Testis (tissue), 3 donors: ENCODE results near the gene UBXN6. TPM values are rescaled to one million over a fixed set of nuclear protein-coding genes. Genes with fewer than 3 reads are reported as not detected.

Experiments used
- DNase-seq: peaks from one replicate; pipeline ENCODE4 v3.0.0-alpha.2; 2019
- H3K27ac ChIP-seq, 2 donors: fragments of 200-600 bp; sonication (generic); one replicate each; pipeline ENCODE4 v1.5.1; 2019
- H3K27me3 ChIP-seq: fragments of 200-600 bp; sonication (generic); one replicate; pipeline ENCODE4 v1.5.1; 2019
- H3K36me3 ChIP-seq: fragments of 200-600 bp; sonication (generic); one replicate; pipeline ENCODE4 v1.5.1; 2017; ENCODE audit warnings: low read depth; ENCODE audit errors: missing control alignments
- H3K4me1 ChIP-seq: fragments of 200-600 bp; sonication (generic); one replicate; pipeline ENCODE4 v1.5.1; 2019
- H3K4me3 ChIP-seq, 2 donors: fragments of 200-600 bp; sonication (generic); one replicate each; pipeline ENCODE4 v1.5.1; 2017 to 2019
- H3K9me3 ChIP-seq: fragments of 200-600 bp; sonication (generic); one replicate; pipeline ENCODE4 v1.5.1; 2017
- POLR2A ChIP-seq: fragments of 450-650 bp; IDR thresholded peaks from one replicate; pipeline ENCODE4 v1.6.1; 2017; ENCODE audit warnings: antibody characterized with exemption, mild to moderate bottlenecking, moderate library complexity
- WGBS, 2 donors: methylation state at CpG; one replicate each; pipeline ENCODE4 v1.1.5; 2018; 5-methylcytosine and 5-hydroxymethylcytosine counted together
- intact Hi-C: fragments of 100-400 bp; cut with DNase I; formaldehyde crosslinking; loops from one replicate; pipeline ENCODE4 v1.15.1; 2023; ENCODE audit warnings: low total_unique reads
- polyA plus RNA-seq: library from polyadenylated mRNA; stranded (reverse); fragments of 350-450 nt; fragmentation: Illumina TruSeq; extraction: RNeasy Lipid Tissue Mini Kit (QIAGEN cat#74804); gene quantifications from one replicate; pipeline ENCODE4 v1.2.3, GENCODE V29; 2014; ENCODE audit warnings: low read depth, low replicate concordance; ENCODE audit not compliant: insufficient read depth
- total RNA-seq, 2 donors: library from RNA; depleted of rRNA; stranded (reverse); fragments of >200 nt; gene quantifications; one replicate each; pipeline ENCODE4 v1.2.3, GENCODE V29; 2016
- TF ChIP-seq, protein P1 (sequence below), 3 experiments: fragments of 450-650 bp in 2 of 3; fragments of 200-600 bp in 1 of 3; sonication (generic) in 1 of 3; IDR thresholded peaks; one replicate each; pipeline ENCODE4 v1.5.1; 2016 to 2019; ENCODE audit warnings: antibody characterized with exemption in 3 of 3, mild to moderate bottlenecking in 2 of 3, moderate library complexity in 1 of 3

The UBXN6 gene
- total and polyA plus RNA-seq, 3 donors from 2014 or later = 293 to 336 (median 319) TPM

- Histone ChIP-seq H3K9me3 (no peaks in the 10 kb centered on the region), H3K36me3 (no peaks in the 10 kb centered on the region), H3K27ac (no peak overlapping the region), H3K4me3 (no peak overlapping the region), H3K27me3 (no peaks in the 10 kb centered on the region), H3K4me1 (peaks cover 28% of the 10 kb centered on the region)
- WGBS, 2 donors = 84 to 90% methylated on average over 13 to 15 of the region's 15 CpGs
- TF ChIP-seq POLR2A = no peak
- TF ChIP-seq, protein P1, sequence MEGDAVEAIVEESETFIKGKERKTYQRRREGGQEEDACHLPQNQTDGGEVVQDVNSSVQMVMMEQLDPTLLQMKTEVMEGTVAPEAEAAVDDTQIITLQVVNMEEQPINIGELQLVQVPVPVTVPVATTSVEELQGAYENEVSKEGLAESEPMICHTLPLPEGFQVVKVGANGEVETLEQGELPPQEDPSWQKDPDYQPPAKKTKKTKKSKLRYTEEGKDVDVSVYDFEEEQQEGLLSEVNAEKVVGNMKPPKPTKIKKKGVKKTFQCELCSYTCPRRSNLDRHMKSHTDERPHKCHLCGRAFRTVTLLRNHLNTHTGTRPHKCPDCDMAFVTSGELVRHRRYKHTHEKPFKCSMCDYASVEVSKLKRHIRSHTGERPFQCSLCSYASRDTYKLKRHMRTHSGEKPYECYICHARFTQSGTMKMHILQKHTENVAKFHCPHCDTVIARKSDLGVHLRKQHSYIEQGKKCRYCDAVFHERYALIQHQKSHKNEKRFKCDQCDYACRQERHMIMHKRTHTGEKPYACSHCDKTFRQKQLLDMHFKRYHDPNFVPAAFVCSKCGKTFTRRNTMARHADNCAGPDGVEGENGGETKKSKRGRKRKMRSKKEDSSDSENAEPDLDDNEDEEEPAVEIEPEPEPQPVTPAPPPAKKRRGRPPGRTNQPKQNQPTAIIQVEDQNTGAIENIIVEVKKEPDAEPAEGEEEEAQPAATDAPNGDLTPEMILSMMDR (IDR thresholded peaks at IDR 0.05) = no peak
- intact Hi-C loops = no loop called here
- no peak for DNase-seq
These were observed 47.4 kb upstream of the UBXN6 start for GRCh38 chr19:4504891-4505569.

GRCh38 chr19:4504297-4504701 lies 46.7 kb upstream of the UBXN6 start:
- no peak overlapping the region for H3K4me3 ChIP-seq
- TF ChIP-seq POLR2A = no peak
- TF ChIP-seq, protein P1 (IDR thresholded peaks at IDR 0.05) = no peak
- peak; percentile 51 for DNase-seq
- intact Hi-C loops = no loop called here
- H3K9me3 ChIP-seq = no peaks in the 10 kb centered on the region
- H3K27me3 ChIP-seq = no peaks in the 10 kb centered on the region
- WGBS, 2 donors = 58% methylated on average over 23 of the region's 23 CpGs; no CpG with 5 or more reads in 1 of the 2 donors
- H3K27ac ChIP-seq = no peak overlapping the region
- peaks cover 28% of the 10 kb centered on the region for H3K4me1 ChIP-seq
- no peaks in the 10 kb centered on the region for H3K36me3 ChIP-seq

DNA sequence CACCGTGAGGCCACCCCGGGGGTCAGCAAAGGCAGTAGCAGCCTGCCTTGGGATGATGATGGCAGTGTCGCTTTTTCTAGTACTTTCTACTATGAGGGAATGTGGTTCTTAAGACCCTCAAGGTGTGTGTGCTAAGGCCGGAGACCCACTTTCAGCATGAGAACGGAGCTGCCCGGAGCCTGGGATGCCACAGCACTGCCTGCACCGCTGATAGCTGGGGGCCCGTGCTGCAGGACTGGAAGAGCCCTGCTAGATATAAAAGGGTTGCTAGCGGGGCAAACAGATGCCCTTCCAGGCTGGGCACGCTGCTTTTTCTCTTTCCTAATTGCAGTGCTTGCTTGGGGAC lies 46.2 kb upstream of the UBXN6 start:
- 69 to 83% methylated on average over 3 to 10 of the region's 10 CpGs for WGBS, 2 donors
- no peak for DNase-seq
- H3K36me3 ChIP-seq = no peaks in the 10 kb centered on the region
- H3K27ac ChIP-seq = no peak overlapping the region
- TF ChIP-seq, protein P1 (IDR thresholded peaks at IDR 0.05) = no peak
- H3K27me3 ChIP-seq = no peaks in the 10 kb centered on the region
- H3K4me3 ChIP-seq = no peak overlapping the region
- no peaks in the 10 kb centered on the region for H3K9me3 ChIP-seq
- intact Hi-C loops = no loop called here
- H3K4me1 ChIP-seq = peaks cover 28% of the 10 kb centered on the region

DNA sequence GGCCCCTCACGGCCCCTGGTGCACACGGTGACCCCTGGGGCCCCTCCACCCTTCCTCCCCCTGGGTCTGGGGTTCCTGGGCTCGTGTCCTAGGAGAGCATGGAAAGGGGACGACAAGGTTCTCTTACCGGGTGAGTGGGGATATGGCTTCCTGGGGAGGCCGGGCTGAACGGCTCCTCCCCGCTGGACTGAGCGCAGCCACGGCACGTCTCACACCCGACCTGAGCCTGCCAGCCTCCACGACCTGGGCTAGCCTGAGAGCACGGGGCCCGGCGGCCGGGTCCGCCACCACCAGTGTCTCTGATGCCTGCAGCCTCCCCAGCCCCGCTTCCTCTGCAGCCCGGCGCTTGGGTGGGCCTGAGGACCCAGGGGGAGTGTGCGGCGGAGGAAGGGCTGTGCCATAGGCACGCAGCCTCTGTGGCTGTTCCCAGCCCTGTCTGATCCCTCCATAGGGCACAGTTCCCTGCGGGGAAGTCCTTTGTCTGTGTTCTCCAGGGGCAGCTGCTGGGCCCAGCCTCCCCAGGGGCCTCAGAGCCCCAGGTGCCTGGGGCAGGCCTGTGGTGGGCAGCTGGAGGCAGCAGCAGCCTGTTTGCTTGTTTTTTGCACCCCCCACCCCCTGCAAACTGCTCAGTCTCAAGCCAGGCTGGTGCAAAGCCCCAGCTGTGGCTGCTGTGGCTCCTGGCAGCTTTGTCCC lies 45.7 kb upstream of the UBXN6 start:
- H3K27ac ChIP-seq = no peak overlapping the region
- TF ChIP-seq POLR2A = no peak
- TF ChIP-seq, protein P1 (IDR thresholded peaks at IDR 0.05) = no peak
- H3K27me3 ChIP-seq = no peaks in the 10 kb centered on the region
- H3K4me1 ChIP-seq = peaks cover 28% of the 10 kb centered on the region
- no peak for DNase-seq
- WGBS, 2 donors = 84 to 88% methylated on average over 9 to 25 of the region's 25 CpGs
- no peaks in the 10 kb centered on the region for H3K36me3 ChIP-seq
- intact Hi-C loops = no loop called here
- no peak overlapping the region for H3K4me3 ChIP-seq
- H3K9me3 ChIP-seq = no peaks in the 10 kb centered on the region
